HG03520 (cell line): ENCODE data around the gene ZSWIM7.

ENCODE experiments used
- ATAC-seq: cut with Tn5 transposase; IDR thresholded peaks from one replicate; pipeline ENCODE4 v1.9.1; 2021; ENCODE audit warnings: mild to moderate bottlenecking, moderate library complexity; ENCODE audit not compliant: unreplicated experiment

Gene ZSWIM7

GRCh38 chr17:15935891-15936290 lies 63.6 kb downstream of the ZSWIM7 start:
- ATAC-seq, result no peak

- ATAC-seq, result no peak
These were observed 64.6 kb downstream of the ZSWIM7 start for GRCh38 chr17:15934866-15935265.

- no peak for ATAC-seq
These were observed 68.1 kb downstream of the ZSWIM7 start for GRCh38 chr17:15931394-15931793.

GRCh38 chr17:15930426-15930825 lies 69.1 kb downstream of the ZSWIM7 start:
- no peak for ATAC-seq

GRCh38 chr17:15929941-15930340 lies 69.6 kb downstream of the ZSWIM7 start:
- no peak for ATAC-seq

GRCh38 chr17:15928286-15928785 lies 71.2 kb downstream of the ZSWIM7 start:
- ATAC-seq, result no peak
